HepG2 (cell line): ENCODE data around the gene RNFT2. TPM values are rescaled to one million over a fixed set of nuclear protein-coding genes. Genes with fewer than 3 reads are reported as not detected.

Source experiments
- ATAC-seq: fragments of 200-7000 bp; cut with Tn5 transposase; 3 replicates; pipeline ENCODE4 v1.9.1; 2020; ENCODE audit warnings: mild to moderate bottlenecking, moderate library complexity
- BruUV-seq: library from RNA; stranded (reverse); fragments of 400-500 nt; replicated peaks from 2 replicates; lab custom pipeline; 2021; lab: Mats Ljungman, UMichigan
- CTCF ChIA-PET: fragments of 300-600 bp; formaldehyde crosslinking; extraction: SDS; loops from one replicate; lab custom pipeline; 2021; ENCODE audit warnings: low total read pairs, inconsistent platforms, low intra/inter-chr PET ratio; lab: Yijun Ruan, JAX
- POLR2A ChIA-PET: fragments of 350-600 bp; sonication (Branson Sonifier 250); formaldehyde crosslinking; loops from one replicate; lab custom pipeline; 2020; ENCODE audit warnings: antibody characterized with exemption, inconsistent platforms; lab: Yijun Ruan, JAX
- DNase-seq: peaks from one replicate; pipeline ENCODE4 v3.0.0-alpha.2; 2015; ENCODE audit warnings: low spot score
- FAIRE-seq: peaks from 3 replicates; lab custom pipeline; 2011; peaks lifted over from hg19 to GRCh38; lab: Jason Lieb, UNC
- H2AFZ ChIP-seq: one replicate; pipeline ENCODE4 v1.6.1; 2011; ENCODE audit warnings: low read length, inconsistent platforms
- H3K27ac ChIP-seq: fragments of 300-600 bp; 3 replicates; pipeline ENCODE4 v1.8.0; 2011; ENCODE audit warnings: mixed run types, mild to moderate bottlenecking, mixed read lengths, low read length, inconsistent platforms; ENCODE audit not compliant: insufficient read depth; ENCODE audit errors: extremely low read length
- H3K27me3 ChIP-seq, 2 experiments: fragments of 200-600 bp in 1 of 2; 2 replicates in 1 of 2; 3 replicates in 1 of 2; pipeline versions ENCODE4 v1.6.0 to v1.8.0; 2011; ENCODE audit warnings: low read length in 2 of 2, mild to moderate bottlenecking in 2 of 2, moderate library complexity in 2 of 2, inconsistent platforms in 1 of 2; ENCODE audit not compliant: insufficient read depth in 2 of 2, control insufficient read depth in 1 of 2
- H3K36me3 ChIP-seq, 2 experiments: fragments of 200-600 bp in 1 of 2; replicated peaks in 1 of 2; 2 replicates in 1 of 2; 3 replicates in 1 of 2; pipeline versions ENCODE4 v1.5.1 to v1.8.0; 2011; ENCODE audit warnings: low read length in 2 of 2, inconsistent platforms in 1 of 2; ENCODE audit not compliant: insufficient read depth in 2 of 2, control insufficient read depth in 1 of 2
- H3K4me1 ChIP-seq: 2 replicates; pipeline ENCODE4 v1.5.1; 2012; ENCODE audit warnings: low read length, inconsistent platforms; ENCODE audit not compliant: insufficient read depth
- H3K4me2 ChIP-seq: 2 replicates; pipeline ENCODE4 v1.6.0; 2011; ENCODE audit warnings: low read depth, low read length, inconsistent platforms
- H3K4me3 ChIP-seq, 3 experiments: fragments of 200-600 bp in 1 of 3; sonication (generic), shearing (Covaris generic) in 1 of 3; replicated peaks in 1 of 3; 2 replicates each; pipeline ENCODE4 v1.5.1; 2011 to 2016; ENCODE audit warnings: low read length in 3 of 3, inconsistent platforms in 2 of 3, low read depth in 2 of 3, mild to moderate bottlenecking in 2 of 3, control low read depth in 1 of 3, mixed read lengths in 1 of 3; ENCODE audit not compliant: insufficient read depth in 1 of 3
- H3K79me2 ChIP-seq: one replicate; pipeline ENCODE4 v1.6.1; 2011; ENCODE audit warnings: low read length, inconsistent platforms; ENCODE audit not compliant: insufficient read depth
- H3K9ac ChIP-seq: 2 replicates; pipeline ENCODE4 v1.6.0; 2011; ENCODE audit warnings: mild to moderate bottlenecking, low read depth, low read length, inconsistent platforms; ENCODE audit not compliant: insufficient read depth
- H3K9me3 ChIP-seq: 2 replicates; pipeline ENCODE4 v1.5.1; 2012; ENCODE audit warnings: mild to moderate bottlenecking, low read length
- H4K20me1 ChIP-seq: 2 replicates; pipeline ENCODE4 v1.6.0; 2011; ENCODE audit warnings: inconsistent platforms, mild to moderate bottlenecking, low read length, moderate library complexity; ENCODE audit not compliant: insufficient read depth
- GLI4 ChIP-seq: sonication (generic); formaldehyde crosslinking; IDR thresholded peaks from 2 replicates; pipeline ENCODE4 v1.5.1; 2020; ENCODE audit warnings: missing genetic modification reagents, mild to moderate bottlenecking, moderate library complexity, borderline replicate concordance
- MED1 ChIP-seq: sonication (generic); formaldehyde crosslinking; IDR thresholded peaks from 2 replicates; pipeline ENCODE4 v1.4.0; 2020; ENCODE audit warnings: missing genetic modification reagents
- PCBP1 ChIP-seq: fragments of 200-400 bp; formaldehyde crosslinking; IDR thresholded peaks from 2 replicates; pipeline ENCODE4 v1.6.1; 2017; ENCODE audit warnings: mild to moderate bottlenecking, low read depth, low read length, borderline replicate concordance
- SRSF4 ChIP-seq: fragments of 200-400 bp; formaldehyde crosslinking; IDR thresholded peaks from one replicate; pipeline ENCODE4 v1.6.1; 2018; ENCODE audit warnings: mild to moderate bottlenecking, low read depth, low read length, moderate library complexity; ENCODE audit not compliant: poor library complexity, severe bottlenecking
- STAT5B ChIP-seq: sonication (generic); formaldehyde crosslinking; IDR thresholded peaks from 2 replicates; pipeline ENCODE4 v1.4.0; 2020; ENCODE audit warnings: missing genetic modification reagents
- ZNF224 ChIP-seq: sonication (generic); formaldehyde crosslinking; IDR thresholded peaks from 2 replicates; pipeline ENCODE4 v1.5.0; 2020; ENCODE audit warnings: mild to moderate bottlenecking, missing genetic modification reagents
- WGBS: methylation state at CpG from one replicate; pipeline ENCODE4 v1.1.6; 2017; ENCODE audit warnings: low lambda C conversion rate; 5-methylcytosine and 5-hydroxymethylcytosine counted together
- in situ Hi-C: cut with HindIII; loops from 2 replicates; pipeline ENCODE4 v1.10.0; 2017; ENCODE audit warnings: low pct_unique_long_range_greater_than_20kb; ENCODE audit not compliant: extremely low pct_ligation_motif_present
- intact Hi-C: fragments of 100-400 bp; cut with micrococcal nuclease; formaldehyde crosslinking; loops from one replicate; pipeline ENCODE4 v1.10.0; 2022; ENCODE audit not compliant: unreplicated experiment
- polyA plus RNA-seq, 8 experiments: library from polyadenylated mRNA; depleted of rRNA in 3 of 8; stranded (reverse) in 7 of 8; unstranded in 1 of 8; fragments of >200 nt; fragmentation: Illumina TruSeq in 4 of 8; extraction: Trizol in 4 of 8; gene quantifications; 2 replicates each; pipeline versions ENCODE4 v1.2.1 to v1.2.3, GENCODE V29; 2011 to 2016; ENCODE audit warnings: low read depth in 4 of 8, missing spikeins in 1 of 8, mixed read lengths in 1 of 8; ENCODE audit not compliant: insufficient read depth in 1 of 8
- total RNA-seq, 5 experiments: library from RNA; depleted of rRNA; stranded (reverse); fragments of >200 nt; fragmentation: Illumina TruSeq; extraction: Trizol; gene quantifications; 2 replicates each; pipeline ENCODE4 v1.2.3, GENCODE V29; 2016; ENCODE audit warnings: low read depth in 1 of 5
- TF ChIP-seq, protein P1 (sequence below): sonication (generic); formaldehyde crosslinking; IDR thresholded peaks from 2 replicates; pipeline ENCODE4 v1.8.0; 2022; ENCODE audit warnings: missing genetic modification reagents, mild to moderate bottlenecking, inconsistent platforms, borderline replicate concordance
- TF ChIP-seq, protein P2 (sequence below): sonication (generic); formaldehyde crosslinking; IDR thresholded peaks from 2 replicates; pipeline ENCODE4 v1.5.0; 2020; ENCODE audit warnings: missing genetic modification reagents

The RNFT2 gene
- total and polyA plus RNA-seq, 2 of the 13 experiments (the other 11 are each of a cell fraction or from before 2014, with no cell fraction given): 3.3 to 8.3 TPM

DNA sequence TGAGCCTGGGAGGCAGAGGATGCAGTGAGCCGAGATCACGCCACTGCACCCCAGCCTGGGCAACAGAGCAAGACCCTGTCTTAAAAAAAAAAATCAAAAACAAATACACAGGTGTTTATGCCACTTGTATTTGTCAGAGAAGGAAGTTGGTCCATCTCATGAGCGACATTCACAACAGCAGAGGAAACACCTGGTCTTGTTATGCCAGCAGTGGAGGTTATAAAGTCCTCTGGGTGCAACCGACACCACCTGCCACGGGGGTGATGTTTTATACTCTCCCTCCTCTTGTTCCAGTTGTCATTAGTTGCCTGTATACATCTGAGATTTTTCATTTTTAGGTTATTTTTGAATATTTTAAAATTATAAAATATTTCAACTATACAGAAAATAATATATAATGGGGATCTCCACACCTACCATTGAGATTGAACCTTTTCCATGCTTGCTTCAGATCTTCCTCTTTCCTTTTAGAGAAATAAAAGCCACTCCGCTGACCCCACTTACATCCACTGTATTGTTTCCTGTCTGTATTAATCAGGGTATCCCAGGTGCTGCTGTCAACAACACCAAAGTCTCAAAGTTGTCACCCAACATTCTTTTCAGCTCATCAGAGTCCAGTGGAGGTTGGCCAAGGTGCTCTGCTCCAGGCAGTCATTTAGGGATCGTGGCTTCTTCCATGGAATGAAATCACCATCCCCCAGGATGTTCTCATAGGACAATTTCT is 65.1 kb downstream of the RNFT2 start:
- peaks cover 2 to 3% of the 10 kb centered on the region in 2 experiments; a peak in 1 of 5 replicates for H3K36me3 ChIP-seq
- H3K9ac ChIP-seq: no peak overlapping the region
- H3K4me3 ChIP-seq: no peak overlapping the region
- no peak overlapping the region for H2AFZ ChIP-seq
- no TSS peak for BruUV-seq
- no peaks in the 10 kb centered on the region for H3K9me3 ChIP-seq
- no peaks in the 10 kb centered on the region for H3K79me2 ChIP-seq
- H3K27me3 ChIP-seq: no peaks in the 10 kb centered on the region
- in situ Hi-C loops (no loop called here), intact Hi-C loops (no loop called here)
- DNase-seq: no peak
- no peak for ATAC-seq
- 90% methylated on average over 7 of the region's 7 CpGs for WGBS
- H3K4me2 ChIP-seq: no peak overlapping the region
- H3K4me1 ChIP-seq: no peaks in the 10 kb centered on the region
- TF ChIP-seq, protein P1, sequence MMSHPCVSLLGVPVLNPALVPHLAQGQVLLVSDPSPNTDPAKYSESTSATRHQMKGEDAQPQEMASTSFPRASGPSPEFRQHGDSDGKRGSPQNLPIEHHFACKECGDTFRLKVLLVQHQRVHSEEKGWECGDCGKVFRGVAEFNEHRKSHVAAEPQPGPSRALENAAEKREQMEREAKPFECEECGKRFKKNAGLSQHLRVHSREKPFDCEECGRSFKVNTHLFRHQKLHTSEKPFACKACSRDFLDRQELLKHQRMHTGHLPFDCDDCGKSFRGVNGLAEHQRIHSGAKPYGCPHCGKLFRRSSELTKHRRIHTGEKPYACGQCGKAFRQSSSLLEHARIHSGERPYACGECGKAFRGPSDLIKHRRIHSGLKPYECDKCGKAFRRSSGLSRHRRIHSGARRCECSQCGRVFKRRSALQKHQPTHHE: no peak
- TF ChIP-seq ZNF224 (CRISPR knock-in tag) (no peak), SRSF4 (no peak), STAT5B (CRISPR knock-in tag) (no peak), GLI4 (no peak), MED1 (no peak), PCBP1 (no peak)
- TF ChIP-seq, protein P2, sequence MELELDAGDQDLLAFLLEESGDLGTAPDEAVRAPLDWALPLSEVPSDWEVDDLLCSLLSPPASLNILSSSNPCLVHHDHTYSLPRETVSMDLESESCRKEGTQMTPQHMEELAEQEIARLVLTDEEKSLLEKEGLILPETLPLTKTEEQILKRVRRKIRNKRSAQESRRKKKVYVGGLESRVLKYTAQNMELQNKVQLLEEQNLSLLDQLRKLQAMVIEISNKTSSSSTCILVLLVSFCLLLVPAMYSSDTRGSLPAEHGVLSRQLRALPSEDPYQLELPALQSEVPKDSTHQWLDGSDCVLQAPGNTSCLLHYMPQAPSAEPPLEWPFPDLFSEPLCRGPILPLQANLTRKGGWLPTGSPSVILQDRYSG (CRISPR knock-in tag): no peak
- H3K27ac ChIP-seq: no peak overlapping the region
- H4K20me1 ChIP-seq: no peaks in the 10 kb centered on the region
- FAIRE-seq: no peak
- CTCF ChIA-PET: no interaction called here
- POLR2A ChIA-PET: no interaction called here
